Stimulated activated CD4-positive, alpha-beta T cell treated with anti-CD3 and anti-CD28 coated beads, TNF-alpha, amount 100 ng/mL, for 24 hours (primary cell): ENCODE results near the gene TMEM272.

ENCODE experiments used
- DNase-seq, 3 experiments: peaks; one replicate each; pipeline ENCODE4 v3.0.0-alpha.2; 2020; ENCODE audit warnings: low read depth in 3 of 3

TMEM272 gene

DNA sequence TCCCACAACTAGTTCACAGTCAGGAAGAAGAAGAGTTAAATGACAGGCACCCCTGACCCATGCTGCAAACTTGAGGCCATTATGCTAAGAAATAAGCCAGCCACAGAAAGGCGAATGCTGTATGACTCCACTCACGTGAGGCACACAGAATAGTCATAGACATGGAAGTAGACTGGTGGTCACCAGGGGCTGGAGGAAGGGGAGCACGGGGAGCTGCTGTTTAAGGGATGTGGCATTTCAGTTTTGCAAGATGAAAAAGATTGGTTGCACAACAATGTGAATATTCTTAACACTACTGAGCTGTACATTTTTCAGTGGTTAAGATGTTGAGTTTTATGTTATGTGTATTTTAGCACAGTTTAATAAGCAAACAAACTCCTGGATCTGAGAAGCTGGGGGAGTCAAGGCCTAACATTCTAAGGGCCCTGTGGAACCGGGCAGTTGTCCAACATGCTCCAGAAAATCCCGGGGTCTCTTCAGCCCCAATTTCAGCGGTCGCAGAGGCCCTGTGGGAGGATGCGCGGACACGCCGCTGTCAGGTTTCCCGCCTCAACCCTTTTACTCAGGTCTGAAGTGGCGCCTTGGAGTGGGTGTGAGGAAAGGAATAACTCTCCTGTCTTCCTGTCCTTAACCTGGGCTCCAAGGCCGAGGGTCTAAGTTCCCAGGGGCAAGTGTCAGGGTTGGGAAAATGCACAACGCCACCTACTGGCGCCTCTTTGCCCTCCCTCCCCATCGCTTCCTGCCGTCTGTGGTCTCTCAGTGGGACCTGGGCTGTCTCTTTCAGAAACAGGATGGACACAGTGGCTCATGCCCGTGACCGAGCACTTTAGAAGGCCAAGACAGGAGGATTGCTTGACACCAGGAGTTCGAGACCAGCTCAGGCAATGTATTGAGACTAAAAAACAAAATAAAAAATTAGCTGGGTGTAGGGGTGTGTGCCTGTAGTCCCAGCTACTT is 4.4 kb upstream of the TMEM272 start:
- peak in 1 of 3 experiments; percentile 38 for DNase-seq

GRCh38 chr13:51848674-51849073 is 3.7 kb upstream of the TMEM272 start:
- no peak for DNase-seq

GRCh38 chr13:51846756-51847155 is 1.8 kb upstream of the TMEM272 start:
- DNase-seq: no peak

GRCh38 chr13:51845574-51846318 is 769 bp upstream of the TMEM272 start:
- no peak for DNase-seq

GRCh38 chr13:51843529-51843928 is 1.4 kb downstream of the TMEM272 start:
- DNase-seq: no peak

DNA sequence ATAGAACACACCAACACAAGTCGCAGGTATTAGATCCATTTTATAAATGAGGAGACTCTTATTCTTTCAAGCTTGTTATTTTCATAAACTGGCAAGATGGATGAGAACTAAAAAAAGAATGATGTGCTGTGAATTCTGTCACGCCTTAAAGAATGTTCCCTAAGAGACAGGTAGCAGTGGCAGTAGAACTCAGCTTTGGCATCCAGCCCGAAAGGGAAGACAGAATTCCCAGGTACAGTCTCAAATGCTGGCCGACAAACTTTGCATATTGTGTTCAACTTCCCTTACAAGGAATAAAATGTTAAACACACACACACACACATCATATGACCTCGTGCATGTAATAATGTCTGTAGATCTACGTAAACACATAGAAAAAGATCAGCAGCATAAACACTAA is 3.2 kb downstream of the TMEM272 start:
- no peak for DNase-seq

- DNase-seq: no peak
Observed at GRCh38 chr13:51840917-51841316, 4.1 kb downstream of the TMEM272 start.

DNA sequence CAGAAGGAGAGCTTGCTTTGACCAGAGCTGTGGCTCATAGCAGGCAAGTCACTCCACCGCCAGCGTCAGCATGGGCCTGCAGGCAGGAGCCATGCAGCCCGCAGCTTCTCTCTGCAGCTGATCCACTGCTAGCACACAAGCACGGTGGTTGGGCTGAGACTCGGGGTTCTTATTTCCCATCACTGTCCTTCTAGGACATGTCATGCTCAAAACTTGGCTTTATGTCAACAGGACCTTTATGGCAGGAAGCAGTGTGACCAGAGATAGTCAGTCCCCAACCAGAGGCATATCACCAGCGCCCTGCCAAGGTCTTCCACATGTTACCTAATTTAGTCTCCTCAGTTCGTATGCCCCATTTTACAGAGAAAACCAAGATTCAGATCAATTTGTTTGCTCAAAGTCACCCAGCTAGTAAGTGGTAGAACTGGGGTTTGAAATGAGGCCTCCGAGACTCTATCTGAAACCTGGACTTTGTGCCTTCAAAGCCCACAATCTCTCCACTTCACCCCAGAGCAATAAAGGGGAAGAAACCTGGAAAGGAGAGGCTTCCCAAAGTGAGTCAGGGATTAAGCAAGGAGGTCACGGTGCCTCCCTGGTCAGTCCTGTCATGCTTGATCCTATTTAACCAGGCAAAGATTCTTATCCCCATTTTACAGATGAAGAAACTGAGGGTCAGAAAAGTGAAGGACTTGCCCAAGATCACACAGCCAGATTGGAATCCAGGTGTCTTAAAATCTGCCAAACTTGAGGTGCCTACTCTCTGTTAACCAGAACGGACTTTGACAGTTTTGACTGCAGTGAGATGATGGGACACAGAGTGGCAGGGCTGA is 5.1 kb downstream of the TMEM272 start:
- DNase-seq: no peak

GRCh38 chr13:51838240-51838846 is 6.6 kb downstream of the TMEM272 start:
- DNase-seq: no peak

DNA sequence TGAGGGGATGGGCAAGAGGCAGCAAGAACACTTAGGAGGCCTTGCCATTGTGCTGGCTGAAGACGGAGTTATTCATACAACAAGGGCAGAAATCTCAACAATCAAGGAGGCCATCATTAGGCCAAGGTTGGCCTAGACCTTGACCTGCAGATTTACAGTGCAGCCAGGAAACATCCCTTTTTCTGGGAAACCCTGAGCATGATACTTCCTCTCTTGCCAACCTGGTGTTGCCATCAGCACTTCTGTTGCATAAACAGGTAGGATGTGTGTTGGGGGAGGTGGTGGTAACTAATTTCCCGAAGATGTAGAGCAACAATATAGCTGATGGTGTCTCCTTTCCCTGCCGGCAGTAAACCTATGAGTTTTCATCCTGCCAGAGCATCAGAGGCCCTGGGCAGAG is 8.0 kb downstream of the TMEM272 start:
- no peak for DNase-seq

DNA sequence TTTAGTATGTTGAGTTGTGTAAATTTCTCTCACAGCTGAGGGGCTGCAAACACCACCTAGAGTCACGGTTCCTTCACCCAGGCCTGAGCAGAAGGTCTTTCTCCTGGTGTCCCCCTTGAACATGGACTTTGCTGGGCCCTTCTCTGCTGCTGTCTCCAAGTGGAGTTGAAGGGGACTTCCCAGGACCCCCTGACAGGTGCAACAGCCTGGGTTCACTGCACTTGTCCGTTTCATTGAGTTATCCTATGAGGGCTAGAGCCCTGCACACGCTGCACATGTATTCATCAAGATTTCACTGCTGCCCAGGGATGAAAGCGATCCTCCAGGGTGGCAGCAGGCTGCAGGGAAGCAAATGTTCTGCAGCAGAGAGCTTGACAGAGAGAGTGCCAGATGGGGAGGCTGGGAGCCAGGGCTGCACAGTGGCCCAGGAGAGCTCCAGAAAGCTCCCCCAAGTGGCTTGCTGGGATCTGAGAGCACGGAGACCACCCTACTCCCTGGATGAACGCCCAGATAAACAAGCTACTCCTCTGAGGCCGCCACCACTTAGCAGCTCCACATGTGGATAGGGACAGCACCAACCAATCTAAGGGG is 10.3 kb downstream of the TMEM272 start:
- DNase-seq: no peak

GRCh38 chr13:51833980-51834379 is 11.0 kb downstream of the TMEM272 start:
- DNase-seq: no peak

DNA sequence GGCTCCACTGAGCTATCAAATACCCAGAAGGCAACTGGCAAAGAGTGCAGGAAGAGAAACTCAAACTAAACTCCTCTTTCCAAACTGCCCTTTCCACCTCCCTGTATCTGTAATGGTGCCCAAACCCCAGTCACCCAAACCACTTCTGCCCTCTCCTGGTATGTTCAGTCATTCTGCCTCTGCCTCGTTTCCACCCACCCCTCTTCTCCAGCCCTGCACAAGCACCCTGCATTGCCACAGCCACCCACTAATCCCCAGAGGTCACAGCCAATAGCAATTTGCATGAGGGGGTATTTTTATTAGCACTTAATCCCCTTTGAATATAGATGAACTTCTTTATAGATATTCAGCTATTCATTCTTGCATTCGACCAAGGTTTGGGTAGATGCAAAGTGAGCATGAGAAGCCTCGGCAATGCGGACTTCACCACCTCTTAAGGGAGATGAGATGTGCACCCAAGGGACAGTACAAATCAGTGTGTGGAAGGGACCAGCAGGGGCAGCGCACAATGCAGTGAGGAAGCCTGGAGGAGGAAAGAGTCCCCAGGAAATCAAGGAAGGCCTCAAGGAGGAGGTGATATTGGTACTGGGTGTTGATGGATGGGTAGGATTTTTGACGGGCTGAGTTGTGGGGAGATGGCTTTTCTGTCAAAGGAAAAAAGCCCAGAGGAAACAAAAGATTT is 12.4 kb downstream of the TMEM272 start:
- peak in 1 of 3 experiments; percentile 38 for DNase-seq

DNA sequence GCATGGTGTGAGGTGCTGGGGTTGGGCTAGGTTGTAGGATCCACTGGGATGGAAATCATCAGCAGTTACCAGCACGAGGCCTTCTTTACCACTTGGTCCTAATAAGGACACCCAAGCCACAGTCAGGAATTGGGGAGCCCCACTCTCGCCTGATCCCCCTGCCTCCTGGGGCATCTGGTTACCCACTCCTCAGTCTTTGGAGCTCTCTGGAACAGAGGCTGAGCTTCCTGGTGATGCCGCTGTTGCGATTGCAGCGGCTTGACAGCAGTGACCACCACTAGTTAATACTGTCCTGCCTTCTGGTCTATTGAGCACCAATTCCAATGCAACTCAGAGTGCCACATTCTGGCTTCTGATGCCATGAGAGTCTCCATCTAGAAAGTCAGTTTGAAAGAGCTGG is 13.5 kb downstream of the TMEM272 start:
- DNase-seq: no peak

DNA sequence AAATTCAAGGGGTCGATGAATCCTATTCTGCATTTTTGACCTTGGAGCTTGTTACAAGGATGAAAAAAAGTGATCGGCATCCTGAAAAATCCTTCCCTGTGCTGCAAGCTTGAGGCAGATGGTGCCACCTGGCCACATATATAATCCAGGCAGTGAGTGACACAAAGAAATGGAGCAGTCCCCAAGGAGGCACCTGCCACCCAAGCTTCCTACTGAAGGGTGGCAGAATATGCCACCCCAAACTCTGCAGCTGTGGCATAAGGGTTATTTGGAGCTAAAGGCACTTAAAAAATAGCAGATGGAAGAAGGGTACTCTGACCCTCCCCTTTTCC is 15.4 kb downstream of the TMEM272 start:
- DNase-seq: no peak

DNA sequence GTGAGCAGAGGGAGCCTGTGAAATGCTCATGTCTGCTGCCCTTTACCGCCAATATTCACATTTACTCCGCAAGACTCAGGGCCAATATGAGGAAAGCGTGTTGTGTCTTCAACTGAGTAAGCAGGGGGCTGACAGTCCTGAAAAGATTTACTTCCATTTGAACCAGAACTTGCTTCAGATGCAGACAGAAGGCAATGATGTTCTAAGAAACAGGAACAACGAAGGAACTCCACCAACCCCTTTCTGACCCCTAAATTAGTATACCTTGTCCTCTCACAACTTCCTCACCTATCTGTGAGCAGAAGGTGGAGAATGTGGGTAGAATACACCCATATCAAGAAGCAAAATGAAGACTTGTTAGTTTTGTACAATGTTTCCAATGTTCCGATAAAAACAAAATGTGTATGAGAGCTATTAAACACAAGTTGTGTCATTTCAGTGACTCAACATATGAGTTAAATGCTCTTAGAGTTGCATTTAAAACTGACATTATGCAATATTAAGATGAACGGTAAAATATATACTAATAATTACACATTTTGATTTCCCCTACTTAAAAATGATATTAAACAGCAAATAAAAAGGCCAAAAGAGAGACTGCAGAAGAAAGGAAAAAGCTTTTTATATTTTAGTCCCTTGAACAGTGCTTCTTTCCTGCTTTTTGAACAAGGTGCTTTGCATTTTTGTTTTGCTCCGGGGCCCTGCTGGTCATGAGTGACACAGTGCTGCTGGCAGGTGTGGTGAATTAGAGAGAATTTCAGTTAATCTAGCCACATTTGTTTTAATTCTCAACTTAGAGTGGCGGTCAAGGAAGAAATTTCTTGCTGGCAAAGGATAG is 16.0 kb downstream of the TMEM272 start:
- no peak for DNase-seq

GRCh38 chr13:51827254-51827653 is 17.7 kb downstream of the TMEM272 start:
- no peak for DNase-seq

- no peak for DNase-seq
Observed at GRCh38 chr13:51826606-51827005, 18.4 kb downstream of the TMEM272 start.

DNA sequence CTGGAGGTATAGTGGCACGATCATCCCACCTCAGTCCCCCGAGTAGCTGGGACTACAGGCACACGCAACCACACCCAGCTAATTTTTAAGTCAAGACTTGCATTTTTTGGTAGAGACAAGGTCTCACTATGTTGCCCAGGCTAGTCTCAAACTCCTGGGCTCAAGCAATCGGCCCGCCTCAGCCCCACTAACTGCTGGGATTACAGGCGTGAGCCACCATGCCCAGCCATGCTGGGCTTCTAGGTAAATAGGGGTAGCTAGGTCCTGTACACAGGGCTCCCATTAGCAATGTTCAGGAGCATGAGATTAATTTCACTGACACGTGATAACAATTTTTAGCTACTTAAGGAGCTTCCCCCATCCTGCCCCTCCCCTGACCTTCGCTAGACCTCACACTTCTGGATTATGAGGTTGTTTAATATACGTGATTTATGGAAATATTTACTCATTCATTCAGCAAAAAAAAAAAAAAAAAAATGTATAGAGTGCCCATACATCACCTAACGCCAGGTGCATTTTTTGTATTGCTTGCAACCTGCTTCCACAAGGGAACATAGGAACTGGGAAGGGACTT is 19.2 kb downstream of the TMEM272 start:
- no peak for DNase-seq
